Smooth muscle cell of the brain vasculature (primary cell): ENCODE data around the gene TUBGCP3.

Experiments used
- DNase-seq: peaks from one replicate; pipeline ENCODE4 v3.0.0-alpha.2; 2012; ENCODE audit warnings: low read depth, low spot score

The TUBGCP3 gene

DNA sequence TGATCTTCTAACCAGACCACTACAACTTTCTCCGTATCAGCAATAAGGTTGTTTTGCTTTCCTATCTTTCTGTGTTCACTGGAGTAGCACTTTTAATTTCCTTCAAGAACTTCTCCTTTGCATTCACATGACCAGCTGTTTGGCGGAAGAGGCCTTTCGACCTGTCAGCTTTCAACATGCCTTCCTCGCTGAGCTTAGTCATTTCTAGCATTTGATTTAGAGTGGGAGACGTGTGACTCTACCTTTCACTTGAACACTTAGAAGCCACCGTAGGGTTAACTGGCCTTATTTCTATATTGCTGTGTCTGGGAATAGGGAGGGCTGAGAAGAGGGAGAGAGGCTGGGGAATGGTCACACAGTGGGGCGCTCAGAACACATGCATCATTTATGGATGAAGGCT, 104.7 kb downstream of the TUBGCP3 start:
- no peak for DNase-seq

DNA sequence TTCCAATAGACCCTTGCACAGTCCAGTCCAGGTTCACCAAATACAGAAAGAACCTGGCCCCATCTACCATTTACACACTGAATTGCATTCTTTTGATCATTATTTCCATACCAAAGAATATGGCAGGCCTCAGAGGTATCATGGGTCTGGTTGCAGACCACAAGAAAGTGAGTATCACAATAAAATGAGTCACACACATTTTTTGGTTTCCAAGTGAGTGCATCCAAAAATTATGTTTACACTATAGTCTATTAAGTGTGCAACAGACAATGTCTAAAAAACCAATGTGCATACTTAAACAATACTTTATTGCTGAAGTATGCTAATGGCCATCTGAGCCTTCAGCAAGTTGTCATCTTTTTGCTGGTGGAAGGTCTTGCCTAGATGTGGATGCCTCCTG, 106.5 kb downstream of the TUBGCP3 start:
- no peak for DNase-seq

DNA sequence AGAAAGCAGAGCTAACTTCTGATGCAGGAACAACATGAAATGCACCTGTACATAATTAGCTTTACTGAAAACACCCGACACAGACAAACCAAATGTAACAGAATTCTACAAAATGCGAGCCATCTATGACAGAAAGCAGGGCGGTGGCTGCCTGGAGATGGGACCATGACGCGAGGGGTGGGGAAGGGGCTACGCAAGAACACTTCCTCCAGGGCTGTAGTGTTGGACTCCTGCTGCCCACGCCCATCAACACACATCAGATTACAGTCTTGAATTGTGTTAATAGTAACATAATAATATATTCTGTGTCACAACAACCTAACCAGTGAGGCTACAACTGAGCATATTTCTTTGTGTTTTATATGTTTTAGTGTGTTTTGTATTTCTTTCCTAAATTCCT, 108.6 kb downstream of the TUBGCP3 start:
- DNase-seq, result no peak

DNA sequence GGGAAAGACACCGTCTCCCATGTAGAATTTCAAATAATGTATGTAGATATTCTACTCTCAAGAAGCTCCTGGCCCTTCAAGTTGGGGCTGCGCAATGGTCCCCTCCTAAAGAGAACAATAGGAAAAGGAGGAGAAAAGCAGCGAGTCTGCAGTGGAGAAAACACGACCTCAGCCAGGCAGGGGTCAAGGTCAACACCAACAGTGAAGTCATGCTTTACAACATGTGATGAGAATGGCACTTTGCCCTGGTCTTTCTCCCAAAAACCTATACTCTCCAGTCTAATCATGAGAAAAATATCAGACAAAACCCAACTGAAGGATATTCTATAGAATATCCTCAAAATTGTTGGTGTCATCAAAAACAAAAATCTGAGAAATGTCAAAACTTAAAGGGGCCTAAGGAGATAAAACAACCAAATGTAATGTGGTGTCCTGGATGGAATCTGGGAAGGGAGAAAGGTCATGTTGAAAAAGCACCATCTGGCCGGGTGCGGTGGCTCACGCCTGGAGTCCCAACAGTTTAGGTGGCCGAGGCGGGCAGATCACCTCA, 110.8 kb downstream of the TUBGCP3 start:
- no peak for DNase-seq

DNA sequence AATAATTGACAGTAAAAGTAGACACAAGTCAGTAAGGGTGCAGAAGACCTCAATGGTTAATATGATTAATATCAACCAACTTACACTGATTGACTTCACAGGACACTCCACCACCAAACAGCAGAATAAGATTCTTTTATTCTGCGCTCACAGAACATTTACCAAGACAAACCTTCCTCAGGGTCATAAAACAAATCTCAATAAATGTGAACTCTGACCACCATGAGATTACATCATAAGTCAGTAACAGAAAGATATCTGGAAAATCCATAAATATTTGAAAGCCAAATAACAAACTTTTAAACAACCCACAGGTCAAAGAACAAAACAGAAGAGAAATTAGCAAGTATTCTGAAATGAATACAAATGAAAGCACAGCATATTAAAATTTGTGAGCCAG, 112.1 kb downstream of the TUBGCP3 start:
- DNase-seq, result no peak

DNA sequence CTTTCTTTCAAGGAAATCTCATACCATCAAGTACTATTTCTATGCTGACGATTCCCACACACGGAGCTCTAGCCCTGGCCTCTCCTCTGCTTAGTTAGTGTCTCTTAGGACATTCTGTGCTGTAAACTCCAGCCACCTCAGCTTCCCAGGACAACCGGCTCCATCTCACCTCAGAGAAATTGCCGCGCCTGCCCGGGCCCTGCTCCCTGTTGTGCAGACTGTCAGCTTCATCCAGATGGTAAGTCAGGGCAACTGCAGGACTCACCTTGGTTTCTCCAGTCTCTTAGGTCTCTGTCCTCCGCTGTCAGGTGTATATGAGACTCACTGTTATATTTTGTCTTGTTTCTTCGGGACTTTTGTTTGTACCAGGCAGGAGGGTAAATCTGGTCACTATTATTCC, 113.1 kb downstream of the TUBGCP3 start:
- DNase-seq, result no peak

DNA sequence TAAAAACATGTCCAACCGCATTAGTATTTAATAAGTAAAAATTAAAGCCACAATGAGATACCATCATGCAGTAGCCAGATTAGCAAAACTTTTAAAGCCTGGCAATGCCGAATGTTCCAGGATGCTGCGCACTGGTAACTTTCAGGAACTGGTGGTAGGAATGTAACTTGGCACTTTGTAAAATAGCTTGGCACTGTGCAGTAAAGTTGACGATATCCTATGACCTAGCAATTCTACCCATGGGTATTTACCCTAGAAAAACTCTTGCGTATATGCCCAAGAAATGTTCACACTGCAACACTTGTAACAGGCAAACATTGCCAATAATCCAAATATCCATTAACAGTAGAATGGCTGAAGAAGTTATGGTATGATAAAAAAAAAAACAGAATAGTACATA, 114.1 kb downstream of the TUBGCP3 start:
- DNase-seq, result no peak

DNA sequence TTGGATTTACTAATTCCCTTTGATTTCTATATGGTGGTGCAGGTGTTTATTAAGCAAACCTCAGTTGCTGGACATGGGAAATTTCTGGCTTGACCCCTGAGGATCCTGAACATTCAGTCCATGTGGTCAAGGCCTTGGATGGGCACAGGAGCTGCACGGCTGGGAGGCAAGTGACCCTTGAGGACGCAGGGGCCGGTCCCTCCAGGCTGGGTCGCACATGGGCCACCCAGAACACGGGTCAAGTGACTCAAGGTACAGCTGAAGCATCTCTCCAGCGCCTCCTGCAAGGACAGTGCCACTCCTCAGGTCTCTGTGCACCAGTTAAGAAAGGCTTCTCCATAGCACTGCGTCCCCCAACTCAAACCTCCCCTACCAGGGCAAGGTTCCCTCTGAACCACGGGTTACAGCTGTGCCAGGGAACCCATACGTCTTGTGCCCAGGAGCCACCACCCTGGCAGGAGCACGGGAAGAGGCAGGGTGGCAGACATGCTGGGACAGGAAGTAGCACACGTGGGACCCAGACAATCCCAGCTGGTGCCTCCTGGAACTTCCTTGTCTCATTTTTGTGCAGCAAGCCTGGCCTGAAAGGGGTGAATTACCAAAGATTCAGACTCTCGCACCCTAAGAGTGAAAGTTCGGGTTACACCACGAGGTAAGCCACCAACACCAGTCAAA, 118.7 kb downstream of the TUBGCP3 start:
- DNase-seq, result no peak

DNA sequence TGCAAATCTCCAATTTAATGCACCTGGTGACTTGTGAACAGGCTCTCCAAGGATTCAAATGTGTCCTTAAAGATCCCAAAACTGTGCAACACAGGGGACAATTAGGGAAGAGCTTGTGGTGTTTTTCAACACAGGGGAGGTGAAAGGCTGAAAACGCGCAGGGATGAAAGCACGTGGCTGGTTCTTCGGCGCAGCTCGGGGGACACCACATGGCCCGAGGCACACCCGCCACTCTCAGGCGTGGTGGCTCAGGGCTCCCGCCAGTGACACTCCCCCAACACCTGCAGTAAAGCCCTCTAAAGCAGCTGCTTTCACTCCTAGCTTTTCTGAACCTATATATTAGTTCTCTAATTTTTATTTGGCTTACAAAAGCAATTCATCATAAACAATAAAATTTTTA, 119.9 kb downstream of the TUBGCP3 start:
- DNase-seq, result no peak

DNA sequence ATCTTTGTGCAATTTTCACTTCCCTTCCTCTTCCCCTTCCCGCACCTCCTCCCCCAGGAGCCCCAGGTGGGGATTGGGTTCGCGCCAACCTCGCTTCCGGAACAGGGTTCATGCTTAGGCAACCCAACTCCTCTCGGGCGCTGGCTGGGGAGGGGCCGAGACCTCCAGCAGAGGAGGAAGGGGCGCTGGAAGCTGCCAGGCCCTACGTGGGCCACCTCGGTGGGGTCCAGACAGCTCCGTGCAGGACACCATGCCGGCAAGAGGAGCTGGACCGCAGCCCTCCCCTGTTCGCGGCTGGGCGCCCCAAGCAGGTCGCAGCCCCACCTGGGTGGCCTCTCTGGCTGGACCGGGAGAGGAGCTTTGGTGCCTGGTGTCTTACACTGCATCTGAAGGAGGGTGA, 120.7 kb downstream of the TUBGCP3 start:
- no peak for DNase-seq

DNA sequence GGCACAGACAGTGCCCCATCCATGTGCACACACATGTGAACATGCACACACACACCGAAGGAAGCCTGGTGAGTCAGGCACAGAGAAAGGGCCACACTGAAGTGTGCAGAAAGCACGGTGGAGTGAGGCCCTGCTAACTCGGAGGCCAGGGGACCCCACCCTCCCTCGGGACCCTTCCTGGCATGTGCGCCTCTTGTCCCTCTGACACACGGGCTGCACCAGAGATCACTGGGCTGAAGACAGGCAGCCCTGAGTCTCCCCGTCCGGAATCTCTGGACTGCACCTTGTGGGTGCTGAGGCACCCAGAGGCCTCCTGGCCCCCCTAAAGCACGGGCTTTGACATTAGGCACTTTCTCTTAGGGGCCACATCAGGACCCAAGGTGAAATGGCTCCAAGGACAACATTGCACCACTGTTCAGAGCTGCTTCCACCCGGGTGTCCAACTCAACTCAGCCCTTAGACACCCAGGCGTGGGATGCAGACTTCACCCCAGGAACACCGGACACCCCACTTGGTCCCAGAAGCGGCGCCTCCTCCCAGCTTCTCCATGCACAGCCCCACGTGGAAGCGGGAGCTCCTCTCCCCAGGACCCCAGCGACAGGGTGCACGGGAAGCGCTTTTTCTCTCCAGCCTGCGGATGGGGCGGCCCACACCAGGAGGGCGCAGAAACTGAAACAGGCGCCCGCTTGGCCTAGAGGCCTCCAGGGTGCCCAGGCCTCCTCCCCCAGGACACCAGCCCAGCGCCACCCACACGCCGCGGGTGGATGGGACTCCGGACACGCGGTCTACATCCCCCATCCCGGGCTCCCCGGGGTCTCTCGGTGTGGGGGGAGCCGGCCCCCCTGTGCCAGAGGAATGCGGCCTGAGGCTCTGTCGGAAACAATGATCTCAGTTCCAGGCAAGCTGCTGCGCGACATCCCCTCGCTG, 121.6 kb downstream of the TUBGCP3 start:
- no peak for DNase-seq

DNA sequence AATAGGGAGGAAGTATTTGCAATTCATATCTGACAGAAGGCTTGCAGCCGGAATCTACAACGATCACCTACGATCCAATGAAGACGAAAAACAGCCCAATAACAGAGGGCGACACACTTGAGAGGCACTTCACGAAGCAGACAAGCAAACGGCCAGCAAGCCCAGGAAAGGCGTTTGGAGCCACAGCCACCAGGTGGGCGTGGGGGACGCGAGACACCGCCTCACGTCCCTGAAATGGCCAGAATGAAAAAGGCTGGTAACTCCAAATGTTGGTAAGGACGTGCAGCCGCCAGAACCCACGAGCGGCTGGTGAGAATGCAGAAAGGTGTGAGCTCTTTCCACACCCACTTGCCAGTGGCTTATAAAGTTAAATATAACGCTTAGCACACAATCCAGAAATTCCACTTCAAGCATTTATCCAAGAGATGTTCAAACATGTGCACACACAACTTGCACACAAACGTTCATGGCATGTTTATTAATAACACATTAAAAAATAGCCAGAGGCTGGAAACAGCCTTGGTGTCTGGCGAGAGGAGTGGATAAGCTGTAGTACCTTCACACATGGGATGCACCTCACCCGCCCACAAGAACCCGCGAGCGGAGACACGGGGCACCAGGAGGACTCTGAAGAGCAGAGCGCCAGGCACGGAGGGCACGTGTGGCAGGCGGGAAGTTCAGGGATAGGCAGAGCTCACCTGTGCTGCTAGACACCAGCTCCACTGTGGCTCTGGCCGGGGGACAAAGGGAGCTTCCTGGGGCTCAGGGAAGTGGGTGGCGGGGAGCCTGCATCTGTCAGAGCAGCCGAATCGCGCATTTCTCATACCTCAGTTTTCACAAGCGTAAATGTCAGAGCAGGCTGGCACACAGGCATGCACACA, 122.5 kb downstream of the TUBGCP3 start:
- no peak for DNase-seq

DNA sequence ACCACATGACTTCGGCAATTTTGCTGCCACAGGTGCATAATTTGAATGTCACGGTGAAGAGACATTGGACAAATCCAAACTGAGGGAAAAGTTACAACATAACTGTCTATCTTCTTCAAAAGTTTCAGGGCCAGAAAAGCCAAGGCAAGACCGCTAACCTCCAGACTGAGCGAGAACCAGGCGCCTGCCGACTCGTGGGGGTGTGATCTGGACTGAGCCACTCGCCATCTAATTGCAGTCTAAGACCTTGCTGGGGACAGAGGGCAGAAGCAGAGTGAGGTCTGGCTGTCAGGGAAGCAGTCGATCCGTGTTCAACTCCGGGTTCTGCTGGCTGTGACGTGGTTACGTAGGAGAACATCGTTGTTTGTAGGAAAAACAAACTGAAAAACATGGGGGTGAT, 123.2 kb downstream of the TUBGCP3 start:
- no peak for DNase-seq

DNA sequence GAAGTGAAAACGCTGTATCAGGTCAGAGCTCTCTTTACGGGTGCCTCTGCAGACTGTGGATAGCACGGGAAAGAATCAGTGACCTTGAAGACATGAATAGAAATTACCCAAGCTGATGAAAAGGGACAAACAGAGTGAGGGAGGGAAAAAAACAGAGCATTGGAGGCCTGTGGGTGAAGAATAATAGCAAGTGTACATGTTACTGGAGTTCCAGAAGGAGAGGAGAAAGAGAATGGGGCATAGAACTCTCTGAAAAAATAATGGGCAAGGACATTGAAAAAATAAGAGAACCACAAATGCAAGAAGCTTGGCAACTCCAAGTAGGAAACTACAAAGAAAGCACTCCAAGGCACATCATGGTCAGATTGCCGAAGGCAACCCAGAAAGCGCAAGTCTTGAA, 125.5 kb downstream of the TUBGCP3 start:
- no peak for DNase-seq

DNA sequence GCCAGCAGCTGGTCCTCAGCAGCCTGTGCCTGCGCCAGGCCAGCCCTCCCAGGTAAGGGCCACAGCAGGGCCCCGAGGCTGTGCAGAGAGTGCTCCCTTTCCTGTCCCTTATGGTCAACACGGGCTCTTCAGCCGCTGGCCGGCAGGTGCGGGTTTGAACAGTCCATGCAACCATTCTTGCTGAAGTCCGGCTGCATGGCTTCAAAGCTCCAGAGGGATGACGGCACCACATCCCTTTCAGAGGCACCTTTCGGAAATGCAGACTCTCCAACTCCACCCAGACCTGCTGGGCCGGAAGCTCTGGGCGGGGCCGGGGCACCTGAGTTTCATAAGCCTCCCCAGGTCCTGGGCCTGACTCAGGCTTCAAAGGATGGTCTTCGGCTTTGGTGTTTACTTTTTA, 130.5 kb downstream of the TUBGCP3 start:
- no peak for DNase-seq

DNA sequence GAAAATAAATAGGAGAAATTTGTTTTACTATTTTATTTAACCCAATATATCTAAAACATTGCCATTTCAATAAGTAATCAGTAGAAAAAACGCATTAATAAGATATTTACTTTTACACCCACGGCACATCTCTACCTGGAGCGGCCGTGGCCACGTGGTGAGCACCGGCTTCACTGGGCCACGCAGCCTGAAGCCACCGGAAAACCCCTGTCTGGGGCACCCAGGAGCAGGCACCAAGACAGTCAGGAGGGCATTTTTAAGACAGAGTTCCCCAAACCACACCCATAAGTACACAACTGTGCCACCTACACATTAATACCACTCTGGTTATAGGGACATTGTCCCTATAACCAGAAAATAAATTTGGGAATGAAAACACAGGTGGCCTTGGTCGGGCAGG, 130.9 kb downstream of the TUBGCP3 start:
- DNase-seq, result no peak

DNA sequence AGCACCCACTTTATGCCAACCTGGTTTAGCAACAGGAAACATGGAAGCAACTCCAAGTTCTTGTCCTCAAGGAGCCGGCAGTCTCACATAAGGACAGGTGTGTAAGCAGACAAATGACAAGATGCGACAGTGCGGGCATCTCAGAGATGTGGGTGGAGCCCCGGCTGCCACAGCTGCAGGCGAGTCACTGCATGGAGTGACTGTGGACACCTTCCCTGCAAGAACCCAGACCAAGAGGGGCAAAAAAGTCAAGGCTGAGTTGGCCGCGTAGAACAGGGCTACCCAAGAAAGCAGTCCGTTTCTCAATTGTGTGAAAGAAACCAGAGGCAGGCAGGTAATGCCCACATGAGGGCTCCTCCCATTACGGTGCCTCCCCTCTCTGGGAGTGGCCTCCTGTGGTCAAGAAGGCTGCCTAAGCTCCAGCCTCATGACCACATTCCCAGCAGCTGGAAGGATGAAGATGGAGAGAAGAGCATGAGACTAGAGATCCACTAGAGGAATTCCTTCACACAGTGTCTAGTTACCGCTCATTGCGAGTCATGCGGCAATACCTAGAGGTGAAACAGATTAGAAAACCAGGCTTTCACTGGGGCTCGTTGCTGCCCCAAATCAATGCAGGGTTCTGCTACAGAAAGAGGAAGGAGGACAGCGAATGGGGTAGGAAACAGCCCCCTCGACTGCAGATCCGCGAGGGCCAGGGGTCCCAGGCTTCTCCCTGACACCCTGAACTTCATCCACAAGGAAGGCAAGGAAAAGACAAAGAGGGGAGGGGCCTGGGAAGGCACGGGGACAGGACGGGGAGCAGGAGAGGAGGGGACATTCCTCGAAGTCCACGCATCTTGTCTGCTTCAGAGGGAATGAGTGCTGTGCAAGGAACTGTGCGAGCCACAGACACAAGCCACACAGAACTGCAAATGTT, 131.6 kb downstream of the TUBGCP3 start:
- DNase-seq, result no peak

DNA sequence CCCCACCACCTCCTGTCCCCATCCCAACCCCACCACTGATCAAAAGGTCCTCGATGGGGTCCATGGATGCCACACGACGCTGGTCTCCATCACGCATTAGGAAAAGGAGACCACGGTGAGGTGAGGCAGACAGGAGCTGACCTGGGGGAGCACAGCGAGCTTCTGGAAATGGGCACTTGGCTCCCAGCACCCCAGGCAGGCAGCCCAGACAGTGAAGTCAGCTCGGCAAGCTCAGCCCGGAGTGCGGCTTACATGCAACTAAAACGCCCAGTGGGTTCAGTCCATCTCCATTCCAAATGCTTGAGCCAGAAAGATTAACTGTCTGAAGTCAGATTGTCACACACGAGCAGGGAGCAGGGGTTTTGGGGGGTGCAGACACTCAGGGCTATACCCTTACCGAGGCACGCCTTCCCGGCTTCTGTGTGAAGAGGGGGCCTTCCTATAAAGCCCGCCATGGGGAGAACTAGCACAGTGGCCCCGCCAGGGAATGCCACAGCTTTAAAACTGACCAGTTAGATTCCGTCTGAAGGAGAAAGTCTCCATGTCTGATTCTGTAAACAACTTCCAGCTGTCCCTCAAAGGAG, 132.4 kb downstream of the TUBGCP3 start:
- no peak for DNase-seq

DNA sequence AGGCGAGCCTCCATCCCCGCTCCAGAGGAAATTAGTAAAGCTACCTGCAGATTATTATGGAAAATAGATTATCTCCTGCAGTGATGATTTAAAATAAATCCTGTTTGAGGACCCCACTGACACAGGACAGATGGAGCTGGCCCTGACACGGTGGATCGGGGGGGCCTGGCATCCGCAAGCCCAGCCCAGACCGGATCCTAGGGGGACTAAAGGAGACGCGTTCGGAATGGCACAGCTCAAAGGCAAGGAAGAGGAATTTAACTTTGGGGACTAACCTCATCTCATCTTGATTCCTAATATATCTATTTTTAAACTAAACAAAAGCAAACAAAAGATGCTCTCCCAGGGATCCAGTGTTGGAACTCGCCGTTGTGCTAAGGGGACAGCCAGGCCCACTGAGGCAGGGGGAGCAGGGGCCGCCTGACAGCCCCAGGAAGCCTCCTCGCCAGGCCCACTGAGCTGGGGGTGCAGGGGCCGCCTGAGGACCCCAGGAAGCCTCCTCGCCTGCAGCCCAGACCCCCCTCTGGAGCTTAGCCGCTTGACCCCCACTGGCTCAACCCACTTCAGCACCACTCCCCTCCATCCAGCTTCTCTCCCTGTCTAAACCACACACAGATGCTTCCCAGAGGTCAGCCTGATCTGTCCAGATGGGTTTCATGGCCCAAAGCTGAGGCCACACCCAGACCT, 133.2 kb downstream of the TUBGCP3 start:
- no peak for DNase-seq
